Liver (tissue), 10 donors: ENCODE measurements around the gene FAM83G. TPM values are rescaled to one million over a fixed set of nuclear protein-coding genes. Genes with fewer than 3 reads are reported as not detected.

ENCODE experiments used
- DNase-seq: peaks from one replicate; pipeline ENCODE4 v3.0.0-alpha.2; 2017; ENCODE audit warnings: low spot score
- H3K27ac ChIP-seq, 2 donors: one replicate each; pipeline ENCODE4 v1.7.0; 2013; ENCODE audit warnings: inconsistent platforms in 2 of 2, low read length in 2 of 2, control low read depth in 1 of 2, low read depth in 1 of 2, mild to moderate bottlenecking in 1 of 2
- H3K27me3 ChIP-seq, 4 donors: one replicate each; pipeline versions ENCODE4 v1.6.1 to v1.7.0; 2013; ENCODE audit warnings: low read length in 3 of 4, inconsistent platforms in 1 of 4, mild to moderate bottlenecking in 1 of 4, moderate library complexity in 1 of 4; ENCODE audit not compliant: control insufficient read depth in 4 of 4, insufficient read depth in 4 of 4
- H3K36me3 ChIP-seq, 4 donors: one replicate each; pipeline versions ENCODE4 v1.6.1 to v1.7.0; 2013; ENCODE audit warnings: low read length in 3 of 4, mild to moderate bottlenecking in 3 of 4, low read depth in 1 of 4, moderate library complexity in 1 of 4; ENCODE audit not compliant: control insufficient read depth in 4 of 4, insufficient read depth in 3 of 4
- H3K4me1 ChIP-seq, 4 donors: one replicate each; pipeline versions ENCODE4 v1.6.1 to v1.7.0; 2013; ENCODE audit warnings: low read length in 3 of 4, mild to moderate bottlenecking in 3 of 4, moderate library complexity in 1 of 4; ENCODE audit not compliant: control insufficient read depth in 4 of 4, insufficient read depth in 4 of 4
- H3K4me3 ChIP-seq, 3 donors: one replicate each; pipeline versions ENCODE4 v1.6.1 to v1.7.0; 2013; ENCODE audit warnings: low read length in 3 of 3, control low read depth in 1 of 3, low read depth in 1 of 3, mild to moderate bottlenecking in 1 of 3
- H3K9ac ChIP-seq, 2 donors: one replicate each; pipeline ENCODE4 v1.7.0; 2013; ENCODE audit warnings: low read length in 2 of 2, mild to moderate bottlenecking in 2 of 2, moderate library complexity in 2 of 2, control low read depth in 1 of 2, low read depth in 1 of 2
- H3K9me3 ChIP-seq, 4 donors: one replicate each; pipeline versions ENCODE4 v1.6.1 to v1.7.0; 2013; ENCODE audit warnings: low read length in 3 of 4; ENCODE audit not compliant: control insufficient read depth in 4 of 4
- EGR1 ChIP-seq, 2 donors: IDR thresholded peaks; 2 replicates each; pipeline ENCODE4 v1.6.1; 2016 to 2018; ENCODE audit warnings: antibody characterized with exemption in 2 of 2, low read depth in 2 of 2
- FOXA1 ChIP-seq: IDR thresholded peaks from 2 replicates; pipeline ENCODE4 v1.6.1; 2016; ENCODE audit warnings: antibody characterized with exemption
- FOXA2 ChIP-seq: IDR thresholded peaks from 2 replicates; pipeline ENCODE4 v1.6.1; 2016; ENCODE audit warnings: antibody characterized with exemption
- HNF4A ChIP-seq, 2 donors: conservative IDR thresholded peaks; 2 replicates each; pipeline ENCODE4 v1.6.1; 2016; ENCODE audit warnings: antibody characterized with exemption in 2 of 2, mild to moderate bottlenecking in 2 of 2
- HNF4G ChIP-seq: IDR thresholded peaks from 2 replicates; pipeline ENCODE4 v1.6.1; 2016; ENCODE audit warnings: antibody characterized with exemption
- JUND ChIP-seq, 2 donors: IDR thresholded peaks; 2 replicates each; pipeline ENCODE4 v1.6.1; 2016; ENCODE audit warnings: antibody characterized with exemption in 2 of 2
- NR2F2 ChIP-seq: IDR thresholded peaks from 2 replicates; pipeline ENCODE4 v1.6.1; 2016; ENCODE audit warnings: antibody characterized with exemption
- RAD21 ChIP-seq, 2 donors: IDR thresholded peaks; 2 replicates each; pipeline ENCODE4 v1.6.1; 2016; ENCODE audit warnings: antibody characterized with exemption in 2 of 2, mild to moderate bottlenecking in 2 of 2
- RXRA ChIP-seq, 2 donors: IDR thresholded peaks; 2 replicates each; pipeline ENCODE4 v1.6.1; 2017 to 2018; ENCODE audit warnings: antibody characterized with exemption in 2 of 2, mild to moderate bottlenecking in 1 of 2
- SP1 ChIP-seq: IDR thresholded peaks from 2 replicates; pipeline ENCODE4 v1.6.1; 2018; ENCODE audit warnings: antibody characterized with exemption, mild to moderate bottlenecking
- TAF1 ChIP-seq: conservative IDR thresholded peaks from 2 replicates; pipeline ENCODE4 v1.6.1; 2016; ENCODE audit warnings: antibody characterized with exemption, mild to moderate bottlenecking
- WGBS: extraction: QIAGEN DNeasy Blood & Tissue Kit; methylation state at CpG from one replicate; pipeline ENCODE4 v1.1.7; 2013; 5-methylcytosine and 5-hydroxymethylcytosine counted together
- polyA plus RNA-seq, 2 donors: library from polyadenylated mRNA; stranded (reverse) in 1 of 2; unstranded in 1 of 2; fragments of 200-250 nt in 1 of 2; fragments of >200 nt in 1 of 2; fragmentation: Nextera tagmentation in 1 of 2; extraction: Ambion mirVana in 1 of 2; gene quantifications; one replicate each; pipeline versions ENCODE4 v1.2.1 to v1.2.3, GENCODE V29; 2013 to 2015
- small RNA-seq: library from RNA; depleted of rRNA; stranded (forward); fragments of <200 nt; gene quantifications from one replicate; pipeline ENCODE3, GENCODE V24; 2014
- total RNA-seq, 2 donors: library from RNA; depleted of rRNA; stranded (reverse); fragments of >200 nt; gene quantifications; one replicate each; pipeline ENCODE4 v1.2.3, GENCODE V29; 2014
- TF ChIP-seq, protein P1 (sequence below): IDR thresholded peaks from 2 replicates; pipeline ENCODE4 v1.6.1; 2016; ENCODE audit warnings: antibody characterized with exemption
- donor health status: healthy.
- donor health status: healthy.
- donor health status: healthy.
- donor health status: healthy.
- donor health status: healthy.

FAM83G gene
- total and polyA plus RNA-seq, 4 donors, result 5.2 to 25.0 (median 11.5) TPM

DNA sequence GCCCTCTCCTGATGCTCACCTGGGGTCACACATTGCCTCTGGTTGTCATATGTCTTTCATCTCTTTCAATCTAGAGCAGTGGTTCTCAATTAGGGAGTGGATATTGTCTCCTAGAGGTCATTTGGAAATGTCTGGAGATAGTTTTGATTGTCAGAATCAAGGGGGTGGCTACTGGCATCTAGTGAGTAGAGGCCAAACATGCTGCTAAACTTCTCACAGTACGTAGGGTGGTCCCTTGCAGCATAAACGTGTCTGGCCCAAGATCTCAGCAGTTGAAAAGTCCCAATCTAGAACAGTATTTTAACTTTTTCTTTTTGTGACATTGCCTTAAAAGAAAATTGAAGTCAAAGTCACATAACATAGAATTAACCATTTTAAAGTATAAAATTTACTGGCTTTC is 83.1 kb downstream of the FAM83G start:
- Histone ChIP-seq H3K4me3 (no peak overlapping the region), H3K9me3 (no peaks in the 10 kb centered on the region), H3K36me3 (peaks cover 0 to 17% (median 8%) of the 10 kb centered on the region in 4 donors), H3K4me1 (peaks cover 6 to 24% (median 15%) of the 10 kb centered on the region in 4 donors), H3K27me3 (no peaks in the 10 kb centered on the region), H3K9ac (no peak overlapping the region), H3K27ac (peak overlapping the region in 1 of 2 donors; percentile 29)
- WGBS, result 79% methylated on average over 2 of the region's 2 CpGs
- DNase-seq, result no peak
- TF ChIP-seq, protein P1, sequence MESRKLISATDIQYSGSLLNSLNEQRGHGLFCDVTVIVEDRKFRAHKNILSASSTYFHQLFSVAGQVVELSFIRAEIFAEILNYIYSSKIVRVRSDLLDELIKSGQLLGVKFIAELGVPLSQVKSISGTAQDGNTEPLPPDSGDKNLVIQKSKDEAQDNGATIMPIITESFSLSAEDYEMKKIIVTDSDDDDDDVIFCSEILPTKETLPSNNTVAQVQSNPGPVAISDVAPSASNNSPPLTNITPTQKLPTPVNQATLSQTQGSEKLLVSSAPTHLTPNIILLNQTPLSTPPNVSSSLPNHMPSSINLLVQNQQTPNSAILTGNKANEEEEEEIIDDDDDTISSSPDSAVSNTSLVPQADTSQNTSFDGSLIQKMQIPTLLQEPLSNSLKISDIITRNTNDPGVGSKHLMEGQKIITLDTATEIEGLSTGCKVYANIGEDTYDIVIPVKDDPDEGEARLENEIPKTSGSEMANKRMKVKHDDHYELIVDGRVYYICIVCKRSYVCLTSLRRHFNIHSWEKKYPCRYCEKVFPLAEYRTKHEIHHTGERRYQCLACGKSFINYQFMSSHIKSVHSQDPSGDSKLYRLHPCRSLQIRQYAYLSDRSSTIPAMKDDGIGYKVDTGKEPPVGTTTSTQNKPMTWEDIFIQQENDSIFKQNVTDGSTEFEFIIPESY, result no peak
- TF ChIP-seq NR2F2, result no peak
- TF ChIP-seq HNF4G, result no peak
- TF ChIP-seq SP1, result no peak
- no peak for TF ChIP-seq EGR1 (IDR thresholded peaks at IDR 0.05; ENCODE audit: low read depth in 2 of 2)
- TF ChIP-seq RAD21 (IDR thresholded peaks at IDR 0.05), result no peak
- TF ChIP-seq JUND (IDR thresholded peaks at IDR 0.05), result no peak
- TF ChIP-seq FOXA1, result no peak

DNA sequence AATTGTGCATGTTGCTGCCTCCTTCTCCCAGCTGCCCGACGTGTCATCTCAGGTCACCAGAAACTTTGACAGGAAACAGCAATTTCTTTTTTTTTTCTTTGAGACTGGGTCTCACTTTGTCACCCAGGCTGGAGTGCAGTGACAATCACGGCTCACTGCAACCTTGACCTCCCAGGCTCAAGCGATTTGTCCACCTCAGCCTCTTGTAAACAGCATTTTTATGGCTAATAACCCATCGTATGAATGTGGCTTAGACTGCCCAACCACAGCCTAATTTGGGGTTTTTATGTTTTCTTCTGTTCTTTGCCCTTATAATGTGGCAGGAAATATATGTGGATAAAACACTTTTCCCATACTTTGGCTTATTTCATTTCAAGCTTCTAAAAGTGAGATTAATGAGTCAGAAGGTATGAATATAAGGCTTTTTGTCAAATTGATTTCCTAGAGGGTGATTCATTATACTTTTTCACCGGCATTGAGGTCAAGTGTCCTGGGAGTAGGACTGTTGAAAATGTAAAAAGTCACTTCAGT is 83.6 kb downstream of the FAM83G start:
- Histone ChIP-seq H3K27me3 (no peaks in the 10 kb centered on the region), H3K36me3 (peaks cover 0 to 17% (median 10%) of the 10 kb centered on the region in 4 donors), H3K27ac (peak overlapping the region in 1 of 2 donors; percentile 29), H3K9ac (peak overlapping the region in 1 of 2 donors; percentile 7), H3K4me1 (peaks cover 6 to 24% (median 15%) of the 10 kb centered on the region in 4 donors), H3K9me3 (no peaks in the 10 kb centered on the region), H3K4me3 (no peak overlapping the region)
- TF ChIP-seq FOXA2 (no peak), RAD21 (IDR thresholded peaks at IDR 0.05) (peak in 1 of 2 donors; percentile 9), FOXA1 (no peak), RXRA (IDR thresholded peaks at IDR 0.05) (peak; percentile 36 to 39), SP1 (peak; percentile 34), NR2F2 (peak; percentile 81), HNF4A (conservative IDR thresholded peaks at IDR 0.05) (peak; percentile 52 to 66)
- DNase-seq, result no peak
- WGBS, result 20% methylated on average over 6 of the region's 6 CpGs

DNA sequence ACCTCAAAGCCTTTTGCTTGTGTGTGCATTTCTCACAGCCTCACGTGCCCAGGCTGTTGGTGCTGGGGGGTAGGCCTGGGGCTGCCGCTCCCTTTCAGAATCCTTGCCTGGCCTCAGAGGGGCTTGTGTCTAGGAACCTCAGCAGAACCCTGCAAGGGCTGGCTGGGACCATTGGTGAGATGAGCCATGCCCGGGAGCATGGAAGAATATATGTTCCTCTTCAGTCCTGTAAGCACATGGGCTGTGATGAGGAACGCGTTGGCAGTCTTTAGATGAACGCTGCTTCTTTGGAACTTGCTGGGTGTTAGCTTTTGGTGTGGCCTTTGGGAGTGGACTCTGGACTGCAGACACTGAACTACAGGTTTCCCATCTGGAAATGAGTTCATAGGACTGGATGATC is 84.6 kb downstream of the FAM83G start:
- Histone ChIP-seq H3K4me1 (peaks cover 6 to 21% (median 15%) of the 10 kb centered on the region in 4 donors), H3K9ac (no peak overlapping the region), H3K36me3 (peaks cover 0 to 19% (median 11%) of the 10 kb centered on the region in 4 donors), H3K4me3 (no peak overlapping the region), H3K27ac (peak overlapping the region in 1 of 2 donors; percentile 8), H3K27me3 (no peaks in the 10 kb centered on the region), H3K9me3 (no peaks in the 10 kb centered on the region)
- TF ChIP-seq TAF1 (no peak), SP1 (peak; percentile 46), FOXA2 (no peak), RXRA (IDR thresholded peaks at IDR 0.05) (peak; percentile 46 to 67), HNF4G (peak; percentile 87), HNF4A (conservative IDR thresholded peaks at IDR 0.05) (peak; percentile 87 to 97), NR2F2 (peak; percentile 21)
- 58% methylated on average over 6 of the region's 6 CpGs for WGBS
- DNase-seq, result no peak

Small RNA genes within 50 kb of the gene (small RNA-seq; reads per million reads assigned to genes)
- gene AC090286.3 (not detected), gene RF00324 (not detected)

Other genes with a start within 250 kb of the FAM83G start
- 10 to 100 TPM; 26.1 to 55.1 TPM for gene TVP23B, start 223.6 kb downstream of the FAM83G start, total RNA-seq
- gene TVP23B, start 223.6 kb downstream of the FAM83G start, polyA plus RNA-seq, result 10 to 100 TPM; 25.4 to 27.0 TPM
- gene PRPSAP2, start 146.6 kb downstream of the FAM83G start, total RNA-seq, result 10 to 100 TPM; 22.2 to 31.4 TPM
- gene PRPSAP2, start 146.6 kb downstream of the FAM83G start, polyA plus RNA-seq, result 10 to 100 TPM; 10.2 to 11.3 TPM
- under 1 TPM; 0.17 to 0.23 TPM for gene SLC5A10, start 52.6 kb downstream of the FAM83G start, total RNA-seq
- gene SLC5A10, start 52.6 kb downstream of the FAM83G start, polyA plus RNA-seq, result under 1 TPM; 0.05 to 0.13 TPM
- gene GRAP, start 42.2 kb upstream of the FAM83G start, total RNA-seq, result 1 to 10 TPM; 4.4 to 6.5 TPM
- gene GRAP, start 42.2 kb upstream of the FAM83G start, polyA plus RNA-seq, result 1 to 10 TPM; 1.2 to 6.0 TPM
- 1 to 10 TPM; 1.6 to 4.5 TPM for gene GRAPL, start 122.8 kb upstream of the FAM83G start, total RNA-seq
- gene GRAPL, start 122.8 kb upstream of the FAM83G start, polyA plus RNA-seq, result under 1 TPM; 0.26 to 0.76 TPM
- 10 to 100 TPM; 10.7 to 23.8 TPM for gene EPN2, start 232.6 kb upstream of the FAM83G start, total RNA-seq
- gene EPN2, start 232.6 kb upstream of the FAM83G start, polyA plus RNA-seq, result 10 to 100 TPM in 1 of 2 donors, 1 to 10 TPM in 1; 5.6 to 13.8 TPM